Measurements from ENCODE around the gene ATAD2B.
"Not testable (repeated sequence)": the region's sequence is repeated elsewhere in the genome, so short reads cannot be mapped to it uniquely, and the experiment has no call there.

ATAD2B gene

GRCh38 chr2:23806201-23806600, 120.7 kb downstream of the ATAD2B start:
- TF ChIP-seq ZNF274 (IDR thresholded peaks at IDR 0.05; ENCODE audit: low read depth, low read length): no peak
- H3K4me3 ChIP-seq (ENCODE audit: low read length): no peak overlapping the region

GRCh38 chr2:23803965-23804542, 122.9 kb downstream of the ATAD2B start:
- TF ChIP-seq ZNF274 (IDR thresholded peaks at IDR 0.05; ENCODE audit: low read depth, low read length): no peak
- no peak overlapping the region for H3K4me3 ChIP-seq (ENCODE audit: low read length)

DNA sequence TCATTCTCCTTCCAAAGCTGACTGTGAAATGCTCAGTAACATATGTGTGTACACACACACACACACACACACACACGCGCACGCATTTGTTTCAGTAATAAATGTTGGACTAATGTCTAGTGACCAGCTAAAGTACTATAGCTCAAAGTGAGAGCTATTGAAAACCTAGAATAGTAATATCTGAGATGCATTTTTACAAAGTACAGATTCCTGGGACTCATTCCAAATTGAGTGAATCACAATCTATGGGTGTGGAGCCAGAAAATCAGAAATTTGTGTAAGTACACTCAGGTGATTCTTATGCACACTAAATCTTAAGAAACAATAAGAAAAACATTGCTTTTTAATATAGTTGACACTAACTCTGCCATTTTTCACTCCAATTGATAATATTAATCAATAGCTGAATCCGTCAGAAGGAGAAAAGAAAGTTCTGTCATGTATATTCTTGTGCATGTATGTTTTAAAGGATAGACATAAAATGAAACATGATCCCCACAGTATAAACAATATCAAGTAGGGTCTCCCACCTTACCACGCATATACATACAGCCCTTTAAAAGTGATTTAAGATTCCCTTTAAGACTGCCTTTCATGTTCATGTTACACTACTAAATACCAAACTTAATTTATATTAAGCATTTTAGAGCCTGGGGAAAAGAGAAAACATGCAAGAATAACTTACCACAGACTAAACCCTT, 123.5 kb downstream of the ATAD2B start:
- no peak for TF ChIP-seq ZNF274 (IDR thresholded peaks at IDR 0.05; ENCODE audit: low read depth, low read length)
- H3K4me3 ChIP-seq (ENCODE audit: low read length): no peak overlapping the region

DNA sequence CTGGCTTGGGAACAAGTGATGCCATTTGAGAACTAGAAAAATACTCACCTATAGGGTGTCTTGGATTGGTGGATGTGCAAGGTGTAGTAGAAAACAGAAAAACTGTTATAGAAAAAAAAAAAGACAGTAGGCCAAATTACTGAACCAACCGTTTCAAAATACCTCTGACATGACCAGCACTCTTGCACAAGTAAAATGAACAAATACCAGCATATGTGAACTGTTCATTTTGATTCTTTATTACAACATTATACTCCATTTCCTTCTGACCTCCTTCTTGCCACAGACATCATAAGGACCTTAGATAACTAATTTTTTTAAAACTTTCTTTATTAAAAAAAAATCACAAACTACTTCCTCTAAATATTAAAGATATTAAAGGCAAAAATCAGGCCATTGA, 125.5 kb downstream of the ATAD2B start:
- H3K4me3 ChIP-seq (ENCODE audit: low read length): no peak overlapping the region
- no peak for TF ChIP-seq ZNF274 (IDR thresholded peaks at IDR 0.05; ENCODE audit: low read depth, low read length)

- no peak for TF ChIP-seq ZNF274 (IDR thresholded peaks at IDR 0.05; ENCODE audit: low read depth, low read length)
These were observed 132.7 kb downstream of the ATAD2B start for GRCh38 chr2:23794234-23794633.

DNA sequence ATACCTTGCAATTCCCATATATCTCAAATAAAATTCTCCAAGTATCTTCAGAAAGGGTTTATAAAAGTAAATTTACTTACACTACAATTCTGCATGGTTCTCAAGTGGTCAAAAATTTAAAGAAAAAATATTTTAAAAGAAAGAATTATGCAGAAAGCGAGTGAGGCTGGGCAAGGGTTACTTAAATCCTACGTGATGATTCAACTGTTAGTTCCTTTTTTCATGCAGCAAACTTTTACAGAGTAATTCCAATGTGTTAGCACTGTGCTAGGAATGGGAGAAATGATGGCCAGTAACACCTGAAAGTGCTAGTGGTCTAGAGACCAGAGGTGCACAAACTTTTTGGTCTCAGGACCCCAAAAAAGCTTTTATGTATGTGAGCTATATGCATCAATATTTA, 133.4 kb downstream of the ATAD2B start:
- no peak overlapping the region for H3K4me3 ChIP-seq (ENCODE audit: low read length)
- TF ChIP-seq ZNF274 (IDR thresholded peaks at IDR 0.05; ENCODE audit: low read depth, low read length): no peak

More at GRCh38 chr2:23794234-23794633, 132.7 kb downstream of the ATAD2B start:
- no peak overlapping the region for H3K4me3 ChIP-seq (ENCODE audit: low read length)

- no peak overlapping the region for H3K4me3 ChIP-seq (ENCODE audit: low read length)
- no peak for TF ChIP-seq ZNF274 (IDR thresholded peaks at IDR 0.05; ENCODE audit: low read depth, low read length)
These were observed 135.9 kb downstream of the ATAD2B start for GRCh38 chr2:23791030-23791429.

GRCh38 chr2:23789012-23789411, 137.9 kb downstream of the ATAD2B start:
- no peak for TF ChIP-seq ZNF274 (IDR thresholded peaks at IDR 0.05; ENCODE audit: low read depth, low read length)
- H3K4me3 ChIP-seq (ENCODE audit: low read length): no peak overlapping the region

- H3K4me3 ChIP-seq (ENCODE audit: low read length): no peak overlapping the region
- no peak for TF ChIP-seq ZNF274 (IDR thresholded peaks at IDR 0.05; ENCODE audit: low read depth, low read length)
These were observed 138.8 kb downstream of the ATAD2B start for GRCh38 chr2:23788100-23788499.

DNA sequence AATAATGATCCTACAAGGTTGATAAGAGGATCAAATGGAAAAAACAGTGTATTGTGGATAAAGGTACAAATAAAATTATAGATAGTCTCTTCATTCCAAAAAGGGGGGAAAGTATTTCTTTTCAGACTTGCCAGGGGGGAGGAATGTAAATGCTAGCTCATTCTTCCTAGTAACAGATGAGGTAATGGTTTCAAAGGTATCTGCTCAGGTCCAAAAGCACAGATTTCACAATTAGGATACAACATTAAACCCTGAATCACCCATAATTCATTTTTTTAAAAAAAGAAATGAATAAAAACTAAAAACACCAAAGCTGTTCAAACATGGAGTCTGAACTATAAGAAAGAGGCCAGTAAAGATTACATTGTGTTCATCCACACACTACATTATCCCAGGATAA, 142.0 kb downstream of the ATAD2B start:
- H3K4me3 ChIP-seq (ENCODE audit: low read length): no peak overlapping the region
- TF ChIP-seq ZNF274 (IDR thresholded peaks at IDR 0.05; ENCODE audit: low read depth, low read length): no peak

GRCh38 chr2:23782646-23783045, 144.3 kb downstream of the ATAD2B start:
- TF ChIP-seq ZNF274 (IDR thresholded peaks at IDR 0.05; ENCODE audit: low read depth, low read length): no peak
- H3K4me3 ChIP-seq (ENCODE audit: low read length): no peak overlapping the region

DNA sequence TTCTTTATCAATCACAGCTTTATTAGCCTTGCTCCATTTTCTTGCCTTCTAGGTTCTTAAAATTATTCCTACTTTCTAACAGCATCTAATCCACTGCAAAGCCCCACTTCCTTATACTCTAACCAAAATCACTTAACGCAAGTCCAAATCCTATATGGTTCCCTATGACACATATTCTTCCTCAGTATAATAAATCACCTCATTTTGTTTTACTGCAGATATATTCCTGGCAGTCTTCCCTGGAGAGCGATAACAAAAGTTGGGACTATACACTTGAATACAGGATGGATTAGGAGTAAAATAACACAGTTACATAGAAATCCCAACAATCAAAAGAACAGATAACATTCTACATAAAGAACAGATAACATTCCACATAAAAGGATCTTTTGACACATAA, 144.8 kb downstream of the ATAD2B start:
- H3K4me3 ChIP-seq (ENCODE audit: low read length): no peak overlapping the region
- no peak for TF ChIP-seq ZNF274 (IDR thresholded peaks at IDR 0.05; ENCODE audit: low read depth, low read length)

- H3K4me3 ChIP-seq (ENCODE audit: low read length): not testable (repeated sequence)
These were observed 146.5 kb downstream of the ATAD2B start for GRCh38 chr2:23780465-23780864.

DNA sequence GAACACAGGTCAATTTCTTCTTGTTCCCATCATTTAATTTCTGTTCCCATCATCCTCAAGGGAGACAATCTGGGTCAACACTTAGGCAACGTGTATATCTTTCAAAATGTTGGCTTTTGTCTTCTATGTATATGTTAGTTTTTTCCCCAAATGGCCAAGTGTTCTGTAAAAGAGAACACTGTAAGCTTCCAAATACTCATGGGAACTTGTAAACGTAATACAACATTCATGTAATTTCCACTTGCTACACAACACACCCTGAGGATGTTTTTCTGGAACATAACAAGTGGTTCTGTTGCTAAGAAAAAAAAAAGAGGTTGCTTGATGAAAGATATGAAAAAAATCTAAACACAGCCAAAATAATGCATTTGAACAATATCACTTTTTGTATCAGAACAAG, 149.1 kb downstream of the ATAD2B start:
- no peak for TF ChIP-seq ZNF274 (IDR thresholded peaks at IDR 0.05; ENCODE audit: low read depth, low read length)
- H3K4me3 ChIP-seq (ENCODE audit: low read length): no peak overlapping the region

DNA sequence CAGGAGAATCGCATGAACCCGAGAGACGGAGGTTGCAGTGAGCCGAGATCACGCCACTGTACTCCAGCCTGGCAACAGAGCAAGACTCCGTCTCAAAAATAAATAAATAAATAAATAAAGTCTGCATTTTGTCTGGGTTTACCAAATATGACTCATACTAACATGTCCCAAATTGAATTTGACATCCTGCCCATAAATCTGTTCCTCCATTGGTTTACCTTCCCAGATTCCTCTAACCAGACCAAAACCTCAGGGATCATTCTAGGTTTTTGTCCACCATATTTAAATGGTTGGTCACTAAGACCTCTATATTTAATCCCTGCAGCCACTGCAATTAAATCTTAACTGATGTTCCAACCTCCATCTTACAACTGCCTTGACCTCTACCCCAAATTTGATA, 150.9 kb downstream of the ATAD2B start:
- no peak overlapping the region for H3K4me3 ChIP-seq (ENCODE audit: low read length)
- TF ChIP-seq ZNF274 (IDR thresholded peaks at IDR 0.05; ENCODE audit: low read depth, low read length): no peak

DNA sequence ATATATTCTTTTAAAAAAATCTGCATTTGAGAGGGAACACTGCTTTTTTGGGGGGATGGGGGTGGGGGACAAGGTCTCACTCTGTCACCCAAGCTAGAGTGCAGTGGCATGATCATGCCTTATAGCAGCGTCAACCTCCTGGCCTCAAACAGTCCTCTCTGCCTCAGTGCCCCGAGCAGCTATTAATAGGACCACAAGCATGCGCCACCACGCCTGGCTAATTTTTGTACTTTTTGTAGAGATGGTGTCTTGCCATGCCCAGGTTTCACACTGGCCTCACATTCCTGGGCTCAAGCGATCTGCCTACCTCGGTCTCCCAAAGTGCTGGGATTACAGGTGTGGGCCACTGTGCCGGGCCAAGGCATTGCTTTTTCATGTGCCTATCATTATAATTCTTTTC, 154.2 kb downstream of the ATAD2B start:
- H3K4me3 ChIP-seq (ENCODE audit: low read length): no peak overlapping the region
- no peak for TF ChIP-seq ZNF274 (IDR thresholded peaks at IDR 0.05; ENCODE audit: low read depth, low read length)

Measured in GM08714 (cell line).